HL-60/S4 (cell line): ENCODE data around the gene C9orf152.

Experiments used
- in situ Hi-C: fragments of 300-500 bp; cut with MboI; formaldehyde crosslinking; loops from 2 replicates; pipeline ENCODE4 v1.14.3; 2022; ENCODE audit warnings: low sequenced_read_pairs

C9orf152 gene

DNA sequence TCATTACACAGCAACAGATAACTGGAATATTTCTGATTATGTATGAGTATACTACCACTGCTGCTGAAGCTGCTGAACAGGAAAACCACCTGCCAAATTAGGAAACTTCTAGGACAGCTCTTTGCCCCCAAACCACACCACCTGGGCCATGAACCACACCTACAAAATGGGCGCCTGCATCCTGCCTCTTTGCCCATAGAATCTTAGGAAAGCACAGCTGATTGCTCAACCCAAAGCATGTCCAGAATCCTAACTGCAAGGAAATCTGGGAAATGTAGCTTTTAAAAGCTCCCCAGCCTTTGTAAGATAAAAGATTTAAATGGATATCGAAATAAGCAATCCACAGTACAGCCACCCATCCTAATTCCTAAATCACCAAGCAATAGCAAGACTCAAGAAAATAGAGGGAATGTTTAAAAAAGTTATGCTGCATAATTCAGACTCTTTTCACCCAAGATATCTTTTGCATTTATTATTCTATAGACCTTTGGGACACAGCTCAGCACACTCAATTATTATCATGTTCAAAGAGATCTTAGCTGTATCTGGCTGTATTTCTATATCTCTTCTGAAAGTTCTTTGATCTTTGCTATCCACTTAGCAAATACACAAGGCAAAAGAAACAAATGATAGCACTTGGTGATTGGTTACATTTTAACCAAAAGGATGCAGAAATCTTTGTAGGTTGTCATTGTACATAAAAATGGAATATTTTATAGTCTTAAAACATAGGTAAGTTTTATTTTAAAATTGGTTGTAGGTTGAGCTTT, 6.8 kb upstream of the C9orf152 start:
- in situ Hi-C loops, result loop anchor here (25.0 kb wide), 1 partner anchor 627 kb away; no protein-coding TSS in a partner anchor

GRCh38 chr9:110214090-110214489, 6.1 kb upstream of the C9orf152 start:
- in situ Hi-C loops, result loop anchor here (25.0 kb wide), 1 partner anchor 627 kb away; no protein-coding TSS in a partner anchor

DNA sequence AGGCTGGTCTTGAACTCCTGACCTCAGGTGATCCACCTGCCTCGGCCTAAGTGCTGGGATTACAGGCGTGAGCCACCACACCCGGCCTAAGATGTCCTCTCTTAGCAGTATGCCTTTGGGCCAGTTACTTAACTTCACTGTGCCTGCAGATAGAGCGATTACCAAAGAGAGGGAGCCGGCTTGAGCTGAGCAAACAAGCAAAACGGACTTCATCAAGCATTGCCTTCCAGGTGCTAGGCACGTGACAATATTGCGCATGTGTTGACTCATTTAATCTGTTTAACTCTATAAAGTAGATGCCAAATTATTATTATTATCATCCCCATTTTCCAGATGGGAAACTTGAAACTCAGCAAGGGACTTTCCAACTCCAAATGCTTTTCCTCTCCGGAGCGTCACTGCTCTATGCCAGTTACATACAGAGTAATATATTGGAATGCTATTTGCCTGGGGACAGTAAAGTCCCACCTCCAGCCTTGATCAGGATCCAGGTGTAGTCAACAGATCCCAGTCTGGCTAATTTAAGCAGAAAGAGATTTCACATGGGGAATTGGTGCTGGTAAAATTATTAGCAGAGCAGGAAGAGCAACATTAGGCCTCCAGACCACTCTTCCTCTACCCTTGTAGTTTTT, 5.6 kb upstream of the C9orf152 start:
- in situ Hi-C loops, result loop anchor here (25.0 kb wide), 1 partner anchor 626 kb away; no protein-coding TSS in a partner anchor

GRCh38 chr9:110207071-110207641, 803 bp downstream of the C9orf152 start:
- in situ Hi-C loops, result loop anchor here (25.0 kb wide), 1 partner anchor 620 kb away; no protein-coding TSS in a partner anchor

DNA sequence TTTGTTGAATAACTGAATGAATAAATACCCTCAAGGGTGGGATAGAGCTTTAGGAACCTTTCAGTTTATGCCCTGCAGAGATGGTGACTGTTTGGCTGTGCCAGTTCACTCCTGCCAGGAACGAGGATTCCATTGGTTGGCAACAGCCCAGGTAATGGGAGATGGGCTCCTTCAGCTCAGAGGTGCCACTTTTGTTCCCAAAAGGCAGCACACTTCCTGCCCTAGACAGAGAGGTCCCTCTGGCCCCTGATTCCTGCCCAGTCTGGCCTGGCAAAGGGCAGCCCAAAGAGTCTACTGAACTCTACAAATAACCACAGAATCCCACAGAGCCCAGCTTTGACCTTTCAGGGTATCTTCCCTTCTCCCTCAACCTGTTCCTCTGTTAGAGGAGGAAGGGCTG, 1.6 kb downstream of the C9orf152 start:
- in situ Hi-C loops, result loop anchor here (25.0 kb wide), 1 partner anchor 619 kb away; no protein-coding TSS in a partner anchor

DNA sequence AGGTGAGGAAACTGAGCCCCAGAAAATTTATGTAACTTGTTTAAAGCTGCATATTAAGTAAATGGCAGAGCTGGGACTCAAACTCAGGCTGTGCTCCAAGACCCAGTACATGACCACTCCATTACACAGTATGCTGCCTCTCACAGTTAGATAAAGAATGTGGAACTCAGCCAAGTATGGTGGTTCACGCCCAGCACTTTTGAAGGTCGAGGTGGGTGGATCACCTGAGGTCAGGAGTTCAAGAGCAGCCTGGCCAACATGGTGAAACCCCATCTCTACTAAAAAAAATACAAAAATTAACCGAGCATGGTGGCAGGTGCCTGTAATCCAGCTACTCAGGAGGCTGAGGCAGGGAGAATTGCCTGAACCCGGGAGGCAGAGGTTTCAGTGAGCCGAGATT, 2.3 kb downstream of the C9orf152 start:
- in situ Hi-C loops, result loop anchor here (25.0 kb wide), 1 partner anchor 618 kb away; no protein-coding TSS in a partner anchor

GRCh38 chr9:110202232-110202631, 5.7 kb downstream of the C9orf152 start:
- in situ Hi-C loops, result loop anchor here (25.0 kb wide), 1 partner anchor 615 kb away; no protein-coding TSS in a partner anchor

GRCh38 chr9:110199643-110200042, 8.3 kb downstream of the C9orf152 start:
- in situ Hi-C loops, result loop anchor here (25.0 kb wide), 2 partner anchors 413 to 612 kb away; no protein-coding TSS in a partner anchor

- in situ Hi-C loops, result loop anchor here (25.0 kb wide), 1 partner anchor 414 kb away; no protein-coding TSS in a partner anchor
Measured at GRCh38 chr9:110198357-110198756, 9.6 kb downstream of the C9orf152 start.

GRCh38 chr9:110197330-110198187, 10.4 kb downstream of the C9orf152 start:
- in situ Hi-C loops, result loop anchor here (25.0 kb wide), 1 partner anchor 415 kb away; no protein-coding TSS in a partner anchor

DNA sequence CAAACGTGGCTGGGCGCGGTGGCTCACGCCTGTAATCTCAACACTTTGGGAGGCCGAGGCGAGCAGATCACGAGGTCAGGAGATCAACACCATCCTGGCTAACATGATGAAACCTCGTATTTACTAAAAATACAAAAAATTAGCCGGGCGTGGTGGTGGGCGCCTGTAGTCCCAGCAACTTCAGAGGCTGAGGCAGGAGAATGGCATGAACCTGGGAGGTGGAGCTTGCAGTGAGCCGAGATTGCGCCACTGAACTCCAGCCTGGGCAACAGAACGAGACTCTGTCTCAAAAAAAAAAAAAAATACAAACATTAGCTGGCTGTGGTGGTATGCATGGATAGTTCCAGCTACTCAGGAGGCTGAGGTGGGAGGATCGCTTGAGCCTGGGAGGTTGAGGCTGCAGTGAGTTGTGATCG, 11.9 kb downstream of the C9orf152 start:
- in situ Hi-C loops, result loop anchor here (25.0 kb wide), 1 partner anchor 416 kb away; no protein-coding TSS in a partner anchor

GRCh38 chr9:110192531-110193261, 15.3 kb downstream of the C9orf152 start:
- in situ Hi-C loops, result loop anchor here (25.0 kb wide), 1 partner anchor 420 kb away; no protein-coding TSS in a partner anchor

GRCh38 chr9:110191615-110192014, 16.3 kb downstream of the C9orf152 start:
- in situ Hi-C loops, result loop anchor here (25.0 kb wide), 1 partner anchor 421 kb away; no protein-coding TSS in a partner anchor

DNA sequence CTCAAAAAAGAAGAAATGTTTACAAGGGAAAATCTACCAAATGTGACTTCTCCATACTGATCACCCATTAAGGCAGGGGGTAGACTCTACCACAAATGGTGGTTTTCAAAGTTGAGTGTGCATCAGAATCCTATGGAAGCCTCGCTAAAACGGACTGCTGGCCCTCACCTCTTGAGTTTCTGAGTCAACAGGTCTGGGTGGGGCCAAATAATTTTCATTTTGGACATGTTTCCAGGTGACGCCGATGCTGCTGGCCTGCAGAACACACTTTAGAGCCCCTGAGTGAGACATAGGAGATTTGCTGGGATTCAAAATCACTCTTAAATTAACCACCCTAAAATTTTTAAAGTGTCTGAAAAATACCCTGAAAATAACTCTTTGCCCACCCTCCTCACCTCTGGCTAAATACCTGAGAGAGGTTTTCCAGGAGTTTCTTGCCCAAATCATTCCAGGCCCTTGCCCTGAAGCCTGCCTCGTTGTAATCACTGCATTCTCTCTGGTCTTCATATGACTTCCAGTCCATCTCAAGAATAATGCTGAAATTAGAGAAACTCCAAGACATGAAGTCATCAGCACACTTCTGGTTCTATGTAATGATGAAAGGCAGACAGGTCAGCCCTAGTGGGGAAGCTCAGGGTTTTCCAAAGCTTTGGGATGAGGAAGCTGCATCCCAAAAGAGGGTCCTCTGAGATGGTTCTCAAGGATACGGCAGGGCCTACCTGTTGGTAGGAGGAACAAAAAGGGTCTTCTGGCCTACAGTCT, 18.2 kb downstream of the C9orf152 start:
- in situ Hi-C loops, result loop anchor here (25.0 kb wide), 1 partner anchor 423 kb away; no protein-coding TSS in a partner anchor

DNA sequence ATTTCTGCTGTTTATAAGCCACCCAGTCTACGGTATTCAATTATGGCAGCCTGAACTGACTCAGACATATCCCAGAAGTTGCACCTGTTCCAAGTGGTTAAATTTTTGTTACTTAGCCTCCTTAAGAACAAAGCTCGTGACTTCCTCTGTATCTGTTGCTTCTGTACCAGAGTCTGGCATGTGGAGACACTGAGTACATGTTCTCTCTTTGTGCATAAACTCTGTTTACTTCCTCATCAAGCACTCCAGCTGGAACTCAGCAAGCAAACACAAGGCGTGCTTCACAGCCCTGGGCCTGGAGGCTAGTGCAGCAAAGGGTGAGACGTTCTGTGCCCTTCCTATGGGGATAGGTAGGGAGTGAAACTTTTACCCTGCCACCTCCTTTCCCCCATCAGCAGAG, 19.0 kb downstream of the C9orf152 start:
- in situ Hi-C loops, result loop anchor here (25.0 kb wide), 1 partner anchor 423 kb away; no protein-coding TSS in a partner anchor

- in situ Hi-C loops, result loop anchor here (25.0 kb wide), 1 partner anchor 424 kb away; no protein-coding TSS in a partner anchor
Measured at GRCh38 chr9:110188101-110188500, 19.9 kb downstream of the C9orf152 start.

DNA sequence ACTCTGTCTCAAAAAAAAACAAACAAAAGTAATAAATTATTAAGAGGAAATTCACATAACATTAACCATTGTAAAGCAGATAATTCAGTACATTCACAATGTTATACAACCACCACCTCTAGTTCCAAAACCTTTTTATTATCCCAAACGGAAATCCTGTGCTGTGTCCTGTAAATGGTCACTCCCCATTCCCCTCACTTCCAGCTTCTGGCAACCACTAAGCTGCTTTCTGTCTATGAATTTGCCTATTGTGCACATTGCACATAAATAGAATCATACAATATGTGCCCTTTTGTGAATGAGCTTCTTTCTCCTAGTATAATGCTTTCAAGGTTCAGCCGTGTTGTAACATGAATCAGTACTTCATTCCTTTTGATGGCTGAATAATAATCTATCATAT, 20.8 kb downstream of the C9orf152 start:
- in situ Hi-C loops, result loop anchor here (25.0 kb wide), 1 partner anchor 425 kb away; no protein-coding TSS in a partner anchor

GRCh38 chr9:110186254-110186653, 21.7 kb downstream of the C9orf152 start:
- in situ Hi-C loops, result loop anchor here (25.0 kb wide), 1 partner anchor 426 kb away; no protein-coding TSS in a partner anchor
